GM18870 (cell line): ENCODE results near the gene HIPK3.
"Not testable (repeated sequence)": the region's sequence is repeated elsewhere in the genome, so short reads cannot be mapped to it uniquely, and the experiment has no call there.

ENCODE experiments used
- ATAC-seq: cut with Tn5 transposase; IDR thresholded peaks from one replicate; pipeline ENCODE4 v1.9.1; 2021; ENCODE audit warnings: moderate library complexity; ENCODE audit not compliant: unreplicated experiment

Gene HIPK3

GRCh38 chr11:33358150-33358831 is 101.1 kb downstream of the HIPK3 start:
- ATAC-seq, result no peak

- no peak for ATAC-seq
These were observed 103.5 kb downstream of the HIPK3 start for GRCh38 chr11:33360642-33361041.

- ATAC-seq, result no peak
These were observed 105.1 kb downstream of the HIPK3 start for GRCh38 chr11:33362051-33362910.

- no peak for ATAC-seq
These were observed 109.7 kb downstream of the HIPK3 start for GRCh38 chr11:33366918-33367317.

- not testable (repeated sequence) for ATAC-seq
These were observed 111.3 kb downstream of the HIPK3 start for GRCh38 chr11:33368475-33368874.

- ATAC-seq, result no peak
These were observed 111.8 kb downstream of the HIPK3 start for GRCh38 chr11:33368931-33369330.

- no peak for ATAC-seq
These were observed 116.5 kb downstream of the HIPK3 start for GRCh38 chr11:33373636-33374035.

GRCh38 chr11:33375236-33375635 is 118.1 kb downstream of the HIPK3 start:
- ATAC-seq, result no peak

GRCh38 chr11:33375688-33376311 is 118.6 kb downstream of the HIPK3 start, which contains the start of gene KIAA1549L:
Gene KIAA1549L, plus strand, starts transcription at chr11:33376108.
- ATAC-seq, result no peak

GRCh38 chr11:33376331-33377310 is 119.4 kb downstream of the HIPK3 start:
- ATAC-seq, result no peak

- ATAC-seq, result no peak
These were observed 120.5 kb downstream of the HIPK3 start for GRCh38 chr11:33377412-33378370.

GRCh38 chr11:33379947-33380346 is 122.8 kb downstream of the HIPK3 start:
- ATAC-seq, result no peak

GRCh38 chr11:33383075-33383919 is 126.1 kb downstream of the HIPK3 start:
- no peak for ATAC-seq

- no peak for ATAC-seq
These were observed 126.7 kb downstream of the HIPK3 start for GRCh38 chr11:33383920-33384209.

GRCh38 chr11:33384220-33384619 is 127.0 kb downstream of the HIPK3 start:
- ATAC-seq, result no peak

GRCh38 chr11:33387581-33387980 is 130.4 kb downstream of the HIPK3 start:
- peak; percentile 42 for ATAC-seq

- peak; percentile 44 for ATAC-seq
These were observed 130.8 kb downstream of the HIPK3 start for GRCh38 chr11:33387996-33388395.

GRCh38 chr11:33388793-33389525 is 131.8 kb downstream of the HIPK3 start:
- ATAC-seq, result no peak
